DMS53 (cell line): ENCODE data around the gene SEMA3D.
A peak's percentile ranks its signal among the peaks of the same experiment; 100 is the strongest.

ENCODE experiments used
- DNase-seq: peaks from one replicate; lab custom pipeline; 2025; lab: John Stamatoyannopoulos, UW

SEMA3D gene

GRCh38 chr7:85078181-85078580 lies 108.7 kb downstream of the SEMA3D start:
- no peak for DNase-seq

GRCh38 chr7:85075864-85076263 lies 111.0 kb downstream of the SEMA3D start:
- DNase-seq, result no peak

- DNase-seq, result no peak
Measured at GRCh38 chr7:85074992-85075391, 111.9 kb downstream of the SEMA3D start.

- peak; percentile 21 for DNase-seq
Measured at GRCh38 chr7:85074016-85074415, 112.8 kb downstream of the SEMA3D start.

- DNase-seq, result no peak
Measured at GRCh38 chr7:85070967-85071628, 115.8 kb downstream of the SEMA3D start.

GRCh38 chr7:85068799-85069198 lies 118.1 kb downstream of the SEMA3D start:
- peak; percentile 83 for DNase-seq

- DNase-seq, result no peak
Measured at GRCh38 chr7:85067371-85067770, 119.5 kb downstream of the SEMA3D start.

- DNase-seq, result no peak
Measured at GRCh38 chr7:85065888-85066485, 120.9 kb downstream of the SEMA3D start.

- DNase-seq, result no peak
Measured at GRCh38 chr7:85065306-85065705, 121.5 kb downstream of the SEMA3D start.

GRCh38 chr7:85062651-85063050 lies 124.2 kb downstream of the SEMA3D start:
- DNase-seq, result no peak

GRCh38 chr7:85061456-85061855 lies 125.4 kb downstream of the SEMA3D start:
- DNase-seq, result no peak

- no peak for DNase-seq
Measured at GRCh38 chr7:85060696-85061095, 126.2 kb downstream of the SEMA3D start.

GRCh38 chr7:85055906-85056305 lies 130.9 kb downstream of the SEMA3D start:
- DNase-seq, result no peak

- DNase-seq, result no peak
Measured at GRCh38 chr7:85055196-85055595, 131.7 kb downstream of the SEMA3D start.

- no peak for DNase-seq
Measured at GRCh38 chr7:85054306-85054705, 132.6 kb downstream of the SEMA3D start.

- DNase-seq, result no peak
Measured at GRCh38 chr7:85052894-85053293, 134.0 kb downstream of the SEMA3D start.

GRCh38 chr7:85052056-85052737 lies 134.7 kb downstream of the SEMA3D start:
- no peak for DNase-seq

- no peak for DNase-seq
Measured at GRCh38 chr7:85046534-85046933, 140.3 kb downstream of the SEMA3D start.

GRCh38 chr7:85041605-85042216 lies 145.1 kb downstream of the SEMA3D start:
- peak; percentile 91 for DNase-seq

GRCh38 chr7:85039196-85039923 lies 147.5 kb downstream of the SEMA3D start:
- DNase-seq, result no peak

- DNase-seq, result no peak
Measured at GRCh38 chr7:85038466-85038865, 148.4 kb downstream of the SEMA3D start.

- DNase-seq, result no peak
Measured at GRCh38 chr7:85033263-85033662, 153.6 kb downstream of the SEMA3D start.
